Activated T-helper 2 cell treated with anti-CD3 and anti-CD28 coated beads, Interferon-gamma antibody, Interleukin-2, Interleukin-4, amounts not matched to agents 10 μg/mL and 5 μg/mL and 100 μg/mL, durations not matched to agents 14 hours and 24 hours and 36 hours (primary cell): ENCODE results near the gene ZNF181. TPM values are rescaled to one million over a fixed set of nuclear protein-coding genes. Genes with fewer than 3 reads are reported as not detected.
"Not testable (repeated sequence)": the region's sequence is repeated elsewhere in the genome, so short reads cannot be mapped to it uniquely, and the experiment has no call there.

Experiments used
- DNase-seq: peaks from one replicate; pipeline ENCODE4 v3.0.0; 2021; ENCODE audit warnings: low spot score
- H3K27ac Mint-ChIP-seq: one replicate; pipeline ENCODE4 v1.8.0; 2021; ENCODE audit warnings: mixed read lengths
- H3K27me3 Mint-ChIP-seq: one replicate; pipeline ENCODE4 v1.8.0; 2021; ENCODE audit warnings: low read depth, mixed read lengths
- H3K36me3 Mint-ChIP-seq: one replicate; pipeline ENCODE4 v1.8.0; 2021; ENCODE audit warnings: low read depth, mixed read lengths
- H3K4me1 Mint-ChIP-seq: one replicate; pipeline ENCODE4 v1.8.0; 2021; ENCODE audit warnings: low read depth, mixed read lengths
- H3K4me3 Mint-ChIP-seq: one replicate; pipeline ENCODE4 v1.8.0; 2021; ENCODE audit warnings: low read depth, mild to moderate bottlenecking, moderate library complexity, mixed read lengths
- H3K9me3 Mint-ChIP-seq: one replicate; pipeline ENCODE4 v1.8.0; 2021; ENCODE audit warnings: mixed read lengths
- intact Hi-C: fragments of 100-400 bp; cut with micrococcal nuclease; formaldehyde crosslinking; loops from one replicate; pipeline ENCODE4 v1.15.1; 2023
- total RNA-seq: library from RNA; stranded (reverse); gene quantifications from 2 replicates; pipeline ENCODE4 v1.2.3, GENCODE V29; 2022

The ZNF181 gene
- total RNA-seq, result 2.6 and 3.4 TPM in 2 replicates

DNA sequence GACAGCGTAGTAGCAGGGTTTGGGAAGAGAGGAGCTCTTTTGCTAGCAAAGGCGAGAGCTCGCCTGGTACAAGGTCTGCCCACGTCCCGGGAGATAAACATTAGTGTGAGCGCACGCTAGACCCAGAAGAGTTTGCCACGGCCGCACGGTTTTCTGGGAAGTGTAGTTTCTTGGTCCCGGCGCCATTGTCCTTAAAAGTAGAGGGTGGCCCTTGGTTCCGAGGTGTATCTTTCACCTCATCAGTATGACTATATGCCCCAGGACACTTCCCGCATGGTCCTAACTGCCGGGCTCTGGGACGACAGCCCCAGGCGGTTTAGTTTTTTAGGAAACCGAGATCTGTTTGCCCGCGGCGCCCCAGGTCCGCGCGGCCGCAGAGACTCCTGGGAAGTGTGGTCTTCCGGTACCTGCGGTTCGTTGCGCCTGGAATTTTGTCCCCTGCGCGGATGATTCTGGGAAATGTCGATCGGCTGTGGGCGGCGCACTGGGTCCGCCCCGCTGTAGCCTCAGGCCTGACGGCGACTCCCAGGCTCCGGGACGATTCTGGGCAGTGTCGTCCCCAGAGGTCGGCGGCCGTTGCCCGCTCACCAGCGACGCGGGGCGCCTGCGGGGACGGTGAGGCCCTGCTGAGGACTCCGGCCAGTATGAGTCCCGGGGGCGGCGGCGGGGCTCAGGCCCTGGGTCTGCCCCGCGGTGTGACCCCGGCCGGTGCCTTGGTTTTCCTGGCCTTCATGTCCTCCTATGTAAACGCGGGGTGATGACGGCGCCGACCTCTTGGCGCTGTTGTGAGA lies at the start of gene ZNF181:
Gene ZNF181 (plus strand): TSS at position 498 of the 791 bp plus-strand sequence. CDS start 795 bp downstream, outside the sequence.
- Mint-ChIP-seq H3K27me3 (no peaks in the 10 kb centered on the region), H3K36me3 (peaks cover 22% of the 10 kb centered on the region), H3K27ac (peak within 1 kb of the TSS; percentile 95), H3K9me3 (peaks cover 18% of the 10 kb centered on the region), H3K4me3 (peak within 1 kb of the TSS; percentile 91), H3K4me1 (peaks cover 17% of the 10 kb centered on the region)
- peak; percentile 77 for DNase-seq
- intact Hi-C loops, result loop anchor here (1.0 kb wide), 2 partner anchors 39 to 57 kb away; partner anchors contain the start of genes SCGB2B2, ZNF302 and ZNF599

DNA sequence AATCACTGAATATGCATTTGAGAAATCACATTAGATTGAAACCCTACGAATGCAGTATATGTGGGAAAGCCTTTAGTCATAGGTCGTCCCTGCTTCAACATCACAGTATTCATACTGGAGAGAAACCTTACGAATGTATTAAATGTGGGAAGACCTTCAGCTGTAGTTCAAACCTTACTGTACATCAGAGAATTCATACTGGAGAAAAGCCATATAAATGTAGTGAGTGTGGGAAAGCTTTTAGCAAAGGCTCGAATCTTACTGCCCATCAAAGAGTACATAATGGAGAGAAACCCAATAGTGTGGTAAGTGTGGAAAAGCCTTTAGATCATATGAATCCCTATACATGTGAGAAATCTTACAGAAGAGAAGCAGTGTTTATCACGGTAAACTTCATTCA lies 48.8 kb upstream of the ZNF181 start:
- H3K27me3 Mint-ChIP-seq, intact Hi-C loops, DNase-seq, H3K27ac Mint-ChIP-seq, H3K4me1 Mint-ChIP-seq, H3K4me3 Mint-ChIP-seq: not testable (repeated sequence)
- Mint-ChIP-seq H3K36me3 (peaks cover 60% of the 10 kb centered on the region), H3K9me3 (peaks cover 76% of the 10 kb centered on the region)

DNA sequence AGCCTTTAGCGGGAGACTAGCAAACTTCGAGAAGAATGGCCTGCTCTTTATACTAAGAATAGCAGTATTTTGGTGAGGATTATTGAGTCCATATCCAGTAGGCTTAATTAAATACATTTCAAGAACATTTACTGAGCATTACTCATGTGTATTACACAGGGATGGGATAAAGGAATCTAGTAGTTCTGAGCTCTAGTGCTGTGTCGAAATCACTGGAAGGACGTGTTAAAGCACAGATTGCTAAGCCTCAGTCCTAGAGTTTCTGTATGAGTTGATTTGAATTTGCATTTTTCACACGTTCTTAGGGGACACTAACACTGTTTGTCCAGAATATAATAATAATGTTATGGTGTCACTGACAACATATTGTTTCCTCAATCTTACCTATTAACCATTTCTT lies 47.6 kb upstream of the ZNF181 start:
- DNase-seq, result no peak
- Mint-ChIP-seq H3K36me3 (peaks cover 48% of the 10 kb centered on the region), H3K27me3 (no peaks in the 10 kb centered on the region), H3K27ac (no peak overlapping the region), H3K4me3 (no peak overlapping the region), H3K4me1 (no peaks in the 10 kb centered on the region), H3K9me3 (peaks cover 71% of the 10 kb centered on the region)
- intact Hi-C loops, result no loop called here

DNA sequence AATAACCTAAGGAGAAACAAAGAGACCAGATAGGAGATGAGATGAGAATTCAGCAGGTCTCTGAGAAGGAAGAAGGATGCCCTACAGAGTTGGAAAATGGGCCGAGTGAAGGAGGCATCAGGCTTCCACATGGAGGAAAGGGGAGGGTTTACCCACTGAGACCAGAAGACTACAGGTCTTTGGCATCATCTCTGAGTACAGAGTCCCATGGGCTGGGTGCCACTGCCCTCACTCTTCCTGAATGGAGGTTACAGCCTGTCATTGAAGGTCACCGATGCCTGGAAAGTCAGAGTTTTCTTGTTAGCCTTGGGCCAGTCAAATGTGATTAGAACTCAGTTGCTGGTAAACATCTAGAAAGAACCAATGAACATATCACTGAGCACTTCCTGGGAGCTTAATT lies 46.7 kb upstream of the ZNF181 start:
- Mint-ChIP-seq H3K36me3 (peaks cover 39% of the 10 kb centered on the region), H3K27ac (no peak overlapping the region), H3K27me3 (no peaks in the 10 kb centered on the region), H3K4me3 (no peak overlapping the region), H3K9me3 (peaks cover 73% of the 10 kb centered on the region), H3K4me1 (no peaks in the 10 kb centered on the region)
- intact Hi-C loops, result no loop called here
- no peak for DNase-seq

DNA sequence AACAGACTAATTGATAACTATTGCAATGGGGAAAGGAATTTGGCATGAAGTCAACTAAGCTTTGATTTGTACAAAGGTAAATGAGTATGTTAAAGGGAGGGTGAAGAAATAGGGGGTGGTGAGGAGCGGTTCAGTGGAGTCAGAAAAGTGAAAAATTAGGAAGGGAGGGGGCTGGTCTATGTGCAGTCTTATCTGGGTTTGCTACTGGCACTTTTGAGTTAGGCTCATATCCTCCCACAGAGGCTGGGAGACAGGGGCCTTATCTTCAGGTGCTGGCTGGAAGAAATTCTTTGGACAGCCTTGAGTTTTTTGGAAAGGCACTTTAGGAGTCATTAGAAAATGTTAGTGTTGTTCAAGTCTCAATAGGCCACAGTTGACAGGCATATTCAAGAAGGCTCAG lies 45.5 kb upstream of the ZNF181 start:
- no peaks in the 10 kb centered on the region for H3K27me3 Mint-ChIP-seq
- DNase-seq, result no peak
- no peak overlapping the region for H3K27ac Mint-ChIP-seq
- H3K4me3 Mint-ChIP-seq, result no peak overlapping the region
- peaks cover 65% of the 10 kb centered on the region for H3K9me3 Mint-ChIP-seq
- no peaks in the 10 kb centered on the region for H3K4me1 Mint-ChIP-seq
- intact Hi-C loops, result no loop called here
- H3K36me3 Mint-ChIP-seq, result peaks cover 28% of the 10 kb centered on the region

DNA sequence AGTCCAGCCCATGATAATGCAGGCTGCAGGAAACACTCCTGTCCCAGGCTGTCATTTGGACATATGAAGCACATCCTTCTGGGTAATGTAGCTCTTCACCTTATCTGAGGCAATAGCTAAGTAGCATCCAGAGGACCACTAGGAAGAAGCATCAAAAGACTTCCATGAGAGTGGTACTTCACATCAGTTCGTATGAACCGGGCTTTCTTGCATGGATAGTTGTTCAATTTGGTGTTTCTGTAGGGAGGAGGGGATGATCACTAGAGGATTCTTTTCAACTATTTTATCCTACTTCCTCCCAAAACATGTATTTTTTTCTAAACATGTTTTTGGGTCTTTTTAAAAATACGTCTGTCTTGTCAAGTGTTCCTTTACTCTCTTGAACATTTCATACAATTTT lies 43.7 kb upstream of the ZNF181 start:
- intact Hi-C loops, result no loop called here
- Mint-ChIP-seq H3K27me3 (no peaks in the 10 kb centered on the region), H3K4me3 (no peak overlapping the region), H3K4me1 (no peaks in the 10 kb centered on the region), H3K9me3 (peaks cover 56% of the 10 kb centered on the region), H3K36me3 (peaks cover 10% of the 10 kb centered on the region), H3K27ac (no peak overlapping the region)
- DNase-seq, result no peak

DNA sequence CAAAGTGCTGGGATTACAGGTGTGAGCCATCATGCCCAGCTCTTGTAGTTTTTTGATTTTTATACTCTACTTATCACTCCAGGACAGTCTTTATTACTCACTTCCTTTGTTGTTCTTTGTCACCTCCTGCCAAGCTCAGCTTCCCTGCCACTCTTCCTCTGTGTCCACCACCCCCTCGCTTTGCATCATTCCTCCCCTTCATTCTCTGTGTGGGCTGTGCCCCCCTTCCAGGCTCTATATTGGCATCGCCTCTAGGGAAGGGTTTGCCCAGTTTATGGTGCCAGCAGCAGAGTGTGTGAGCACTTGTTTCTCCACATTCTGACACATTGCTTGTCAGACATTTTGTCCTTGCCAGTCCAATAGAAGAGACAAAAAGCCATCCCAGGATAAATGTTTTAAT lies 41.5 kb upstream of the ZNF181 start:
- no peak overlapping the region for H3K4me3 Mint-ChIP-seq
- peaks cover 34% of the 10 kb centered on the region for H3K9me3 Mint-ChIP-seq
- DNase-seq, result no peak
- intact Hi-C loops, result no loop called here
- H3K4me1 Mint-ChIP-seq, result no peaks in the 10 kb centered on the region
- no peak overlapping the region for H3K27ac Mint-ChIP-seq
- no peaks in the 10 kb centered on the region for H3K27me3 Mint-ChIP-seq
- no peaks in the 10 kb centered on the region for H3K36me3 Mint-ChIP-seq

DNA sequence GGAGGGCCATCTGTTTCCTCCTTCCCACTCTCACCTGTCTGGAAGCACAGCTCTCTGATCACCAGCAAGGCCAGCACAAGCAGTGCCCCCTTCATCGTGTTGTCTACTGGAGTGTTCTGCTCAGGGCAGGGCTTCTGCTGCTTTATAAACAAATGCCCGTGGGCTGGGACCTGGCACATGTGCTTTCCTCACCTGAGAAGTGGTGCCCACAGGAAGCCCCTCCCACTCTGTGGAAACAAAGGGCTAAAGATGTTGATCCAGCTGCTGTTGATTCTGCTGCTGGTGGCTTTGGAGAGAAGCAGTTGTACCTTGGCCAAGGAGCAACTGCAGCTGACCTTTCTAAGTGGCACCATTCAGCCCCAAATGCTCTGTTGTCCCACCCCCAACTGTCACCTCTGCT lies 26.4 kb upstream of the ZNF181 start:
- peaks cover 8% of the 10 kb centered on the region for H3K9me3 Mint-ChIP-seq
- no peaks in the 10 kb centered on the region for H3K27me3 Mint-ChIP-seq

DNA sequence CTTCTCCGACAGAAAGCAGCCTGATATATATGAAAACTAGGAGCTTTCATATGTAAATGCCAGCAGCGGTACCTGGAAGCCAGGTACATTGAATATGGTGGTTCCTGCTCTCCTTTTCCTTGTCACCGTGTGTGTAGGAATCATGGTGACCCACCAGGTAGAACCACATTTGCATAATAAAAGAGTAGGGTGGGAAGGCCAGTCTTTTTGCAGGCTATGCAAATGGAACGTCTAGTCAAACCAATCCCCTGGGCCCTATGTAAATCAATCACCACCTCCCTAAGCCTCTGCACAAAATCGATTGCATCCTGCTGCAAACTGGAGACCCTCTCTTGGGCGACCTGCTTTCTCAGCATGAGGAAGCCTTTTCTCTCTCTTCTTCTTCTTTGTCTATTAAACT lies 22.2 kb upstream of the ZNF181 start:
- intact Hi-C loops, result loop anchor here (1.0 to 2.0 kb wide), 2 partner anchors 73 to 211 kb away; no protein-coding TSS in a partner anchor
- Mint-ChIP-seq H3K36me3 (peaks cover 3% of the 10 kb centered on the region), H3K4me1 (peaks cover 1% of the 10 kb centered on the region), H3K27ac (no peak overlapping the region), H3K9me3 (peaks cover 28% of the 10 kb centered on the region), H3K4me3 (no peak overlapping the region), H3K27me3 (peaks cover 3% of the 10 kb centered on the region)
- DNase-seq, result no peak

More for the DNA sequence above, 26.4 kb upstream of the ZNF181 start:
- no peaks in the 10 kb centered on the region for H3K36me3 Mint-ChIP-seq
- H3K27ac Mint-ChIP-seq, result no peak overlapping the region
- H3K4me1 Mint-ChIP-seq, result peaks cover 1% of the 10 kb centered on the region
- intact Hi-C loops, result no loop called here
- H3K4me3 Mint-ChIP-seq, result no peak overlapping the region
- no peak for DNase-seq

DNA sequence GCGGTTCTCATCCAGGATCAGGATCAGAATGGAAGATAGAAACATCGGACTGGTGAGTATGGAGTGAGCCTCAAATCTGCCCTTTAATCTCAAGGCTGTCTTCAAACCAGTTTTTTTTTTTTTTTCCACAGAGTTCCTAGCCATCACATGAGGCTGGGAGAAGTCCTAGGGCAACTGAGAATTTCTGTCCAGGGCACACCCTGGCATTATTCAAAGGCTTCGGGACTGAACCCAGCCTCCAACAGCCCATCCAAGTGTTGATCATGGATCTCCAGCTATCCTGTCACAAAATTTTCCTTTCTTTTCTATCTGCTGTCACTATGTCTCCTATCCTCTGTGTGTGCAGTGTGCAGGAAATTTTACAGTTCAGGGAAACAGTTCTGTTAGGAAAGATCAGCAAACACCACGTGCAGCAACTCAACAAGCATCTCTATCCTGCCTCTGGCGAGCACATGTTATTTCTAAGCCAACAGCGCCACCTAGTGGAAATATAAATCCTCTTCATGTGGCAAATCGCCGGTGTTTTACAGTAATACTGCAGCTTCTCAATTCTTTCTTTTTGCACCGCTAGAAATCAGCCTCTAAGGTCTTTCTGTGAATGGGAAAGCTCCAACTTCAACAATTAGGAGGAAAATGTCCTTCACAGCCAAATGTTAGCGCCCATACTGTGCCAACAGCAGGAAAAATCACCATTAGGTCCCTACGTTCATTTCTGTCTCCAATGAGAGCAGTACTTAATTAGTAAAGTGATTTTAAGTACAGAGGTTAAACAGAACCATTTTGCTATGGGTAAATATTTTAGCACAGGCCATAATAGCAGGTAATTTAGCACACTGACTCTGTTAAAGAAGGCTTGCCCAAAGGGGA lies 21.4 kb upstream of the ZNF181 start:
- DNase-seq, result peak; percentile 33
- Mint-ChIP-seq H3K4me1 (peaks cover 1% of the 10 kb centered on the region), H3K27me3 (peaks cover 3% of the 10 kb centered on the region), H3K27ac (no peak overlapping the region), H3K4me3 (no peak overlapping the region), H3K9me3 (peaks cover 28% of the 10 kb centered on the region), H3K36me3 (peaks cover 3% of the 10 kb centered on the region)
- intact Hi-C loops, result loop anchor here (1.0 to 2.0 kb wide), 2 partner anchors 73 to 212 kb away; no protein-coding TSS in a partner anchor

DNA sequence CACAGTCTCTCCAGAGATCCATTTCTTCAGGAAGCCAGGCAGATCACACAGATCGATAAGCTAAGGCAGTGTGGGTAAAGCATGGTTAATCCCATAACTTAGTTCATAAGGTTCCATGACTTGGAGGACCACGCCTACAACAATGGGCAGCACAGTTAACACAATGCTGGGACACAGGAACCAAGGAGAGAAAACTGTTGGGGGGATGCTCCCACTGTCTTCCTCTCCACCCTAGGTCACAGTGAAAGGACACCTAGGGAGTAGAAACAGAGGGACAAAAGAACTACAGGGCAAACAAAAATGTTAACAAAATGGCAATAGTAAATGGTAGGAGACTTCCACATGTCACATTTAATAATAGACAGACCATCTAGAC lies 20.8 kb upstream of the ZNF181 start:
- intact Hi-C loops, result loop anchor here (2.0 kb wide), 1 partner anchor 212 kb away; no protein-coding TSS in a partner anchor
- Mint-ChIP-seq H3K27me3 (peaks cover 3% of the 10 kb centered on the region), H3K4me1 (peaks cover 1% of the 10 kb centered on the region), H3K4me3 (no peak overlapping the region), H3K9me3 (peaks cover 28% of the 10 kb centered on the region), H3K36me3 (peaks cover 3% of the 10 kb centered on the region), H3K27ac (no peak overlapping the region)
- no peak for DNase-seq

DNA sequence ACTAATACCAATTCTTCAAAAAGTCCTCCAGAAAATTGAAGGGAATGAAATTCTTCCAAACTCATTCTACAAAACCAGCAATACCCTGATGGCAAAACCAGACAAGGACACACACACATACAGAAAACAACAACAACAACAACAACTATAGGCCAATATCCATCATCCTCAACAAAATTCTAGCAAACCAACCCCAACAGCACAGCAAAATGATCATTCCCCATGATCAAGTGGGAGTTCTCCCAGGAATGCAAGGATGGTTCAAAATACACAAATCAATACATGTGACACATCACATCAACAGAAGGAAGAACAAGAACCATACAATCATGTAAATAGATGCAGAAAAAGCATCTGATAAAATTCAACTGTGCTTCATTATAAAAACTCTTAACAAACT lies 18.7 kb upstream of the ZNF181 start:
- H3K4me1 Mint-ChIP-seq, result peaks cover 1% of the 10 kb centered on the region
- no peak overlapping the region for H3K4me3 Mint-ChIP-seq
- H3K9me3 Mint-ChIP-seq, result peaks cover 28% of the 10 kb centered on the region
- H3K27ac Mint-ChIP-seq, result no peak overlapping the region
- intact Hi-C loops, result no loop called here
- DNase-seq, result no peak
- H3K36me3 Mint-ChIP-seq, result peaks cover 3% of the 10 kb centered on the region
- peaks cover 3% of the 10 kb centered on the region for H3K27me3 Mint-ChIP-seq

DNA sequence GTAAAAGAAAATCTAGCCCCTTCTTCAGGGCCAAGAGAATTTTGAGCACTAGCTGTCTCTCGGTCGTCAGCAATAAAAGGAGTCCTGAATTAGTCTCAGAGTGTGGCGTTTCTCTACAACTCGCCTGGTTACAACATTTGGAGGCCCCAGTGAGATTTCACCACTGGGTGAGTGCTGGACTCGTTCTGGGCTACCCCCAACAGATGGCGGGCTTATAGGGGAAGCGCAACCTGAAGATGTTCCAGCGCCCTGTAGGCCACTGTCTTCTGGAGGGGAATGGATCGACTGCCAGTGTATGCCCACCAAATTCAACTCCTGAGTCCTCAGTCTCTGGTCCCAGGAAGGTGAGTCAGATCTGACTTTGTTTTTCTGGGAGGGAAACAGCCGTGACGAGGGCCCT lies 11.7 kb upstream of the ZNF181 start:
- Mint-ChIP-seq H3K9me3 (no peaks in the 10 kb centered on the region), H3K27me3 (peaks cover 5% of the 10 kb centered on the region)

More for the DNA sequence above, 11.7 kb upstream of the ZNF181 start:
- H3K27ac Mint-ChIP-seq, result no peak overlapping the region
- DNase-seq, result no peak
- no peak overlapping the region for H3K4me3 Mint-ChIP-seq
- intact Hi-C loops, result no loop called here
- no peaks in the 10 kb centered on the region for H3K36me3 Mint-ChIP-seq
- no peaks in the 10 kb centered on the region for H3K4me1 Mint-ChIP-seq
